Lung (tissue), 12 donors: Measurements from ENCODE around the gene WWTR1. TPM values are rescaled to one million over a fixed set of nuclear protein-coding genes. Genes with fewer than 3 reads are reported as not detected.

Experiments
- ATAC-seq: fragments of 200-7000 bp; cut with Tn5 transposase; one replicate; pipeline ENCODE4 v1.9.1; 2020; ENCODE audit warnings: moderate number of reproducible peaks; ENCODE audit not compliant: insufficient read depth, low FRiP score
- DNase-seq, 3 donors: peaks; one replicate each; pipeline ENCODE4 v3.0.0-alpha.2; 2013 to 2017
- H3K27ac ChIP-seq, 2 donors: one replicate each; pipeline ENCODE4 v1.5.1; 2013; ENCODE audit warnings: mild to moderate bottlenecking in 2 of 2, moderate library complexity in 2 of 2, control low read depth in 1 of 2, inconsistent platforms in 1 of 2, low read depth in 1 of 2, low read length in 1 of 2
- H3K27me3 ChIP-seq, 3 donors: one replicate each; pipeline ENCODE4 v1.5.1; 2013; ENCODE audit warnings: low read length in 2 of 3; ENCODE audit not compliant: control insufficient read depth in 3 of 3, insufficient read depth in 3 of 3
- H3K36me3 ChIP-seq, 4 donors: one replicate each; pipeline ENCODE4 v1.5.1; 2013; ENCODE audit warnings: low read length in 4 of 4, mild to moderate bottlenecking in 1 of 4, moderate library complexity in 1 of 4; ENCODE audit not compliant: control insufficient read depth in 4 of 4, insufficient read depth in 4 of 4
- H3K4me1 ChIP-seq, 5 donors: one replicate each; pipeline ENCODE4 v1.5.1; 2013; ENCODE audit warnings: low read length in 5 of 5, mild to moderate bottlenecking in 2 of 5, moderate library complexity in 1 of 5; ENCODE audit not compliant: control insufficient read depth in 5 of 5, insufficient read depth in 5 of 5
- H3K4me3 ChIP-seq: one replicate; pipeline ENCODE4 v1.5.1; 2013; ENCODE audit warnings: mild to moderate bottlenecking, control low read depth, moderate library complexity
- H3K9ac ChIP-seq, 2 donors: one replicate each; pipeline ENCODE4 v1.5.1; 2013; ENCODE audit warnings: low read length in 2 of 2, control low read depth in 1 of 2; ENCODE audit not compliant: insufficient read depth in 1 of 2
- H3K9me3 ChIP-seq, 4 donors: one replicate each; pipeline ENCODE4 v1.5.1; 2013; ENCODE audit warnings: low read length in 3 of 4, mild to moderate bottlenecking in 1 of 4, moderate library complexity in 1 of 4; ENCODE audit not compliant: control insufficient read depth in 4 of 4, insufficient read depth in 3 of 4
- CTCF ChIP-seq: IDR thresholded peaks from 2 replicates; pipeline ENCODE4 v1.5.1; 2012; ENCODE audit warnings: mild to moderate bottlenecking; ENCODE audit errors: control extremely low read depth, extremely low read depth
- WGBS, 2 donors: extraction: QIAGEN DNeasy Blood & Tissue Kit; methylation state at CpG; one replicate each; pipeline ENCODE4 v1.1.7; 2013; 5-methylcytosine and 5-hydroxymethylcytosine counted together
- polyA plus RNA-seq, 2 donors: library from polyadenylated mRNA; stranded (reverse); fragments of 200-250 nt; gene quantifications; one replicate each; pipeline ENCODE4 v1.2.1, GENCODE V29; 2013
- total RNA-seq, 2 donors: library from RNA; depleted of rRNA in 1 of 2; stranded (reverse); fragments of >200 nt in 1 of 2; gene quantifications; one replicate each; pipeline ENCODE4 v1.2.1, GENCODE V29; 2014 to 2021
- donor health status: control.
- donor health status: control.
- donor health status: Bipolar disorder and iron deficiency.
- donor health status: healthy.
- donor health status: DM: yes; HTN: yes; CAD: no.

The WWTR1 gene
- total and polyA plus RNA-seq, 4 donors, result 29.3 to 186 (median 63.4) TPM

GRCh38 chr3:149605902-149606301 lies 51.9 kb downstream of the WWTR1 start:
- ATAC-seq (no peak), DNase-seq (no peak)
- peak overlapping the region in 1 of 2 donors; percentile 11 for H3K27ac ChIP-seq
- no peaks in the 10 kb centered on the region for H3K27me3 ChIP-seq
- no peak overlapping the region for H3K4me3 ChIP-seq
- no peak for TF ChIP-seq CTCF
- 88 to 94% methylated on average over 2 of the region's 2 CpGs for WGBS, 2 donors
- no peak overlapping the region for H3K9ac ChIP-seq
- peaks cover 8 to 26% (median 12%) of the 10 kb centered on the region in 5 donors for H3K4me1 ChIP-seq
- peaks cover 0 to 4% (median 1%) of the 10 kb centered on the region in 4 donors for H3K36me3 ChIP-seq
- no peaks in the 10 kb centered on the region for H3K9me3 ChIP-seq

DNA sequence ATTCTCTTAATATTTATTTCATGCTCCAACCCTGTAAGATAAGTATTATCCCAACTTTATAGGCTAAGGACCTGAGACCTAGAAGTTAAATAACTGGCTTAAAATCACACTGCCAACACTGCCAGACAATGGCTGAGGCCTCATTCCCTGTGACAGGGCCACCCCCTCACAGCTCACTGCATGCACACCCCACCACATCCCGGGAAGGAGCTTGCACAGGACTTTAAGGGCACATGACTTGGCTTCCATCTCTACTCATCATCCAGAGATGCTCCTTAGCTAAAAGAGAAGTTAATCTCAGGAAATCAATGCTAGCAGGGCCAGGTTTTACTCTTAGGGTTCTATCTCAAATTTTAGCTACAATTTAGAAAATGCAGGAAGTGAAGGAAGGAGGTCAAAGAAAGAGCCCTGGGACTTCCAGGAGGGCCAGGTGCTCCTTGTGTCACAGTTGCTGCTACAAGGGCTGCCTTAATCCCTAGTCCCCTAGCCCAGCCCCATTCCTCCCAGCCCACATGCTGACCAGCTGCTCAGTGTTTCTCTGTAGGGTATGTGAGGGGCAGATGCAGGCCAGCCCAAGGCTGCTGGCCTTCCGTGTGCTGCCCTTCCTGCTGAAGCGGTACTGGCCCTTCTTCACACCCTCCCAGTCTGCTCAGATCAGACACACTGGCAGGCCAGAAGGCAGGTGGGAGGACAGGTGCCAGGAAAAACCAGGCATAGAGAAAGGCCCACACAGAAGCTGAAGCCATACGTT lies 53.5 kb downstream of the WWTR1 start:
- ATAC-seq, result no peak
- H3K4me1 ChIP-seq, result peaks cover 8 to 20% (median 10%) of the 10 kb centered on the region in 5 donors
- no peaks in the 10 kb centered on the region for H3K9me3 ChIP-seq
- H3K9ac ChIP-seq, result no peak overlapping the region
- no peaks in the 10 kb centered on the region for H3K27me3 ChIP-seq
- peak overlapping the region in 1 of 2 donors; percentile 38 for H3K27ac ChIP-seq
- DNase-seq, result no peak
- WGBS, 2 donors, result 76 to 81% methylated on average over 4 of the region's 4 CpGs
- no peak for TF ChIP-seq CTCF
- H3K4me3 ChIP-seq, result no peak overlapping the region
- peaks cover 0 to 4% (median 1%) of the 10 kb centered on the region in 4 donors for H3K36me3 ChIP-seq

DNA sequence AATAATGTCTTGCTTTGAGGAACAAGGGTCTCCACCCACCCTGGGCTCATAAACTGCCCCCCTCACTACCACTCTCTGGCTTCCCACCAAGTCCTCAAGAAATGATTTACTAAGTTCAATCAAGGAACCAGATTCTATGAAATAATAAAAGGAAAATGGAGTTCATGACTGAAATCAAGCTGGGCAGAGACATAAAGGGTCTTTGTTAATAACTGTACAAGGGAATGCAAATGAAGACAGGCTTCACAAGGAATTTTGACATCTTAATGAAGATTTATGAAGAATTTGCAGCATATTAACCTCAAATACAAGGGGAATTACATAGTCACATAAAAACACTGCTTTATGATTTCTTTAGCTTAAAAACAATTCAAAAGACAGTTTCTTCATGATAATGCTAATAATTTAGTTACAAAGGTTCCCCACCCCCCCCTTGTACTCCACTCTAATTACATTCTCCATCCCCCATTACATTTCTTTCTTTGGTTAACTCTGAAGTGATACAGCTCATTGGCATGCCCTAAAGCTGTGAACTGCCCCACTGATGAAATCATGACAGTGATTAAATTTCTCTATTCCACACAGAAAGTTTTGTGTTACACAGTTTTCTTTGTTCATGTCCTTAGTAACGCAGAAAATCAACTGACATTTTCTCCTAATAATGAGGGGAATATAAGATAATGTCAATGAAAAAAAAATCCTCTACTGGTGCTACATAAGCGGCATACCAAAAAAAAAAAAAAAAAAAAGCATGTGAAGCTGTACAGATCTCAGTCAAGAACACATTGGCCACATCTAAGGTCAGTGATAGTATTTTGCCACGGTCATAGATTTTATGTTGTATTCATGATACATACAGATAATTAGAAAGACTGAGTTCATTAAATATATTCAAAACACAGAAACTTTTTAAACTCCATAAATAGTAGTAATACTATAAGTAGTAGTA lies 54.4 kb downstream of the WWTR1 start:
- peak overlapping the region in 1 of 2 donors; percentile 1 for H3K27ac ChIP-seq
- DNase-seq (peak; percentile 51 to 76 (median 57)), ATAC-seq (no peak)
- no peak overlapping the region for H3K4me3 ChIP-seq
- no peak for TF ChIP-seq CTCF
- H3K36me3 ChIP-seq, result peaks cover 0 to 4% (median 2%) of the 10 kb centered on the region in 4 donors
- H3K9ac ChIP-seq, result no peak overlapping the region
- H3K27me3 ChIP-seq, result no peaks in the 10 kb centered on the region
- 81 to 83% methylated on average over 3 of the region's 3 CpGs for WGBS, 2 donors
- H3K4me1 ChIP-seq, result peaks cover 8 to 20% (median 13%) of the 10 kb centered on the region in 5 donors
- H3K9me3 ChIP-seq, result no peaks in the 10 kb centered on the region
